ENCODE data around the gene C5orf46.

Gene C5orf46

GRCh38 chr5:147902609-147903115 is 3.7 kb downstream of the C5orf46 start:
- TF ChIP-seq EZH2 (IDR thresholded peaks at IDR 0.05; ENCODE audit: borderline replicate concordance, low read depth, low read length, severe bottlenecking) (no peak), CTCF (IDR thresholded peaks at IDR 0.05; ENCODE audit: borderline replicate concordance, extremely low read depth, low read length, poor library complexity, severe bottlenecking) (no peak)
- no peak overlapping the region for H3K27ac ChIP-seq (ENCODE audit: low read length)
- H3K36me3 ChIP-seq (ENCODE audit: insufficient read depth, low read length) = no peaks in the 10 kb centered on the region
- H3K4me1 ChIP-seq (ENCODE audit: insufficient read depth, low read length) = no peaks in the 10 kb centered on the region
- no peaks in the 10 kb centered on the region for H3K79me2 ChIP-seq (ENCODE audit: insufficient read depth, low read length)
- H4K20me1 ChIP-seq (ENCODE audit: insufficient read depth, low read length) = no peaks in the 10 kb centered on the region
- no peak overlapping the region for H3K4me3 ChIP-seq (ENCODE audit: low read depth in 1 of 2, low read length in 2 of 2)
- H3K9me3 ChIP-seq (ENCODE audit: insufficient read depth, low read length, severe bottlenecking) = no peaks in the 10 kb centered on the region
- H2AFZ ChIP-seq (ENCODE audit: low read depth, low read length) = no peak overlapping the region
- H3K9ac ChIP-seq (ENCODE audit: low read depth, low read length) = no peak overlapping the region
- no peaks in the 10 kb centered on the region for H3K27me3 ChIP-seq (ENCODE audit: insufficient read depth, low read length, poor library complexity)
- ATAC-seq (ENCODE audit: insufficient read depth, low read depth) (no peak), DNase-seq (no peak)
- H3K4me2 ChIP-seq (ENCODE audit: insufficient read depth, low read length) = no peak overlapping the region

- no peak overlapping the region for H3K9ac ChIP-seq (ENCODE audit: low read depth, low read length)
Measured at GRCh38 chr5:147901599-147902039, 4.7 kb downstream of the C5orf46 start.

DNA sequence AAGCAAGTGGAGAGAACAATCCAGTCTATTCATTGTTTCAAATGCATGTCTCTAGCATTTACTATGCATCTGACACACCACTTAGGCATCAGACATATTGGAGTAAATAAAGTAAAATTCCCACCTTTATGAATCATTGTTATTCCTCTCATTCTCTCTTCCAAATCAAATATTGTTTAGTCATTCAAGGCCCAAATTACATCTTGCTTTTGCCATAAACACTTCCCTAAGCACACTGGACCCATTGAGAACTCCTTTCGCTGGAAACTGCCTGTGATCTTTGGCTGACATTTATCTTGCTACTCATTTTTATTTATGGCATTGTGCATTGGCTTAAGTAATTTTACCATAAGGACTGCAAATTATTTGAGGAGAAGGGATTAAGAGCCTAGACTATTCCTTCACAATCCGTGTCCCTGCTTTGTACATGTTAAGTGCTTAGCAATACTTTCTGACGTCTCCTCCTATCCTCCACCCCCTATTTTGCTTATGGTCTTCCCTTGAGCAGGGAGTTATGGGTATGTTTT is 7.4 kb downstream of the C5orf46 start:
- Histone ChIP-seq H2AFZ (ENCODE audit: low read depth, low read length) (no peak overlapping the region), H3K4me3 (ENCODE audit: low read depth in 1 of 2, low read length in 2 of 2) (no peak overlapping the region), H3K4me1 (ENCODE audit: insufficient read depth, low read length) (no peaks in the 10 kb centered on the region), H3K27ac (ENCODE audit: low read length) (no peak overlapping the region), H3K9me3 (ENCODE audit: insufficient read depth, low read length, severe bottlenecking) (no peaks in the 10 kb centered on the region), H3K4me2 (ENCODE audit: insufficient read depth, low read length) (no peak overlapping the region), H4K20me1 (ENCODE audit: insufficient read depth, low read length) (no peaks in the 10 kb centered on the region), H3K9ac (ENCODE audit: low read depth, low read length) (no peak overlapping the region), H3K36me3 (ENCODE audit: insufficient read depth, low read length) (no peaks in the 10 kb centered on the region), H3K27me3 (ENCODE audit: insufficient read depth, low read length, poor library complexity) (no peaks in the 10 kb centered on the region), H3K79me2 (ENCODE audit: insufficient read depth, low read length) (no peaks in the 10 kb centered on the region)
- TF ChIP-seq EZH2 (IDR thresholded peaks at IDR 0.05; ENCODE audit: borderline replicate concordance, low read depth, low read length, severe bottlenecking) (no peak), CTCF (IDR thresholded peaks at IDR 0.05; ENCODE audit: borderline replicate concordance, extremely low read depth, low read length, poor library complexity, severe bottlenecking) (no peak)
- ATAC-seq (ENCODE audit: insufficient read depth, low read depth) (no peak), DNase-seq (no peak)

More at GRCh38 chr5:147901599-147902039, 4.7 kb downstream of the C5orf46 start:
- no peaks in the 10 kb centered on the region for H4K20me1 ChIP-seq (ENCODE audit: insufficient read depth, low read length)
- DNase-seq (no peak), ATAC-seq (ENCODE audit: insufficient read depth, low read depth) (no peak)
- no peaks in the 10 kb centered on the region for H3K79me2 ChIP-seq (ENCODE audit: insufficient read depth, low read length)
- H3K27ac ChIP-seq (ENCODE audit: low read length) = no peak overlapping the region
- no peak overlapping the region for H3K4me2 ChIP-seq (ENCODE audit: insufficient read depth, low read length)
- no peaks in the 10 kb centered on the region for H3K27me3 ChIP-seq (ENCODE audit: insufficient read depth, low read length, poor library complexity)
- no peak overlapping the region for H2AFZ ChIP-seq (ENCODE audit: low read depth, low read length)
- H3K4me3 ChIP-seq (ENCODE audit: low read depth in 1 of 2, low read length in 2 of 2) = no peak overlapping the region
- TF ChIP-seq CTCF (IDR thresholded peaks at IDR 0.05; ENCODE audit: borderline replicate concordance, extremely low read depth, low read length, poor library complexity, severe bottlenecking) = no peak
- TF ChIP-seq EZH2 (IDR thresholded peaks at IDR 0.05; ENCODE audit: borderline replicate concordance, low read depth, low read length, severe bottlenecking) = no peak
- H3K9me3 ChIP-seq (ENCODE audit: insufficient read depth, low read length, severe bottlenecking) = no peaks in the 10 kb centered on the region
- H3K36me3 ChIP-seq (ENCODE audit: insufficient read depth, low read length) = no peaks in the 10 kb centered on the region
- H3K4me1 ChIP-seq (ENCODE audit: insufficient read depth, low read length) = no peaks in the 10 kb centered on the region
